ENCODE data around the gene PRDM16.

PRDM16 gene

GRCh38 chr1:3275471-3276340 lies 206.7 kb downstream of the PRDM16 start:
- FAIRE-seq (no peak), DNase-seq (ENCODE audit: insufficient read length, low spot score) (no peak)
- no peak for TF ChIP-seq CTCF (IDR thresholded peaks at IDR 0.05; ENCODE audit: insufficient read depth, missing control alignments)

DNA sequence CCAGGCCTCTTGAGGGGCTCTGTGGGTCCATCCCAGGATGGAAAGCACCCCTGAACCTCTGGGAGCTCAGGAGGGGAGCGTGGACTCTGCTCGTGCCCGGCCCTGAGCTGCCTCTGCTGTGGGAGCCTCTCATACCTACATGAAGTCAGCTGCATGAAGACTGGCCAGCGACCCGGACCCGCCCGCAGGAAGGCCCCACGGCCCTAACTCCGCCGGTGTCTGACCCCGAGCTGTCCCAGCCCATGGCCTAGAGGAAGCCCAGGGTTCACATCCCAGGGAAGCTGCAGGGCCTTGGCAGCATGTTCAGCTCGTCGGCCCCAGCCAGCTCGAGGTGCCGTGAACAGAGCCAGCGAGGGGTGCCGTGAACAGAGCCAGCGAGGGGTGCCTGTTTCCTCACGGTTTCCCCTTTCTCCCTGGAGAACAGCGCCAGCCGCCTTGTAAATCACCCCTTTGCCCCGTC lies 207.4 kb downstream of the PRDM16 start:
- TF ChIP-seq CTCF (IDR thresholded peaks at IDR 0.05; ENCODE audit: insufficient read depth, missing control alignments): no peak
- DNase-seq (ENCODE audit: insufficient read length, low spot score): no peak
- no peak for FAIRE-seq

GRCh38 chr1:3277011-3277471 lies 208.0 kb downstream of the PRDM16 start:
- DNase-seq (ENCODE audit: insufficient read length, low spot score) (no peak), FAIRE-seq (no peak)
- no peak for TF ChIP-seq CTCF (IDR thresholded peaks at IDR 0.05; ENCODE audit: insufficient read depth, missing control alignments)

DNA sequence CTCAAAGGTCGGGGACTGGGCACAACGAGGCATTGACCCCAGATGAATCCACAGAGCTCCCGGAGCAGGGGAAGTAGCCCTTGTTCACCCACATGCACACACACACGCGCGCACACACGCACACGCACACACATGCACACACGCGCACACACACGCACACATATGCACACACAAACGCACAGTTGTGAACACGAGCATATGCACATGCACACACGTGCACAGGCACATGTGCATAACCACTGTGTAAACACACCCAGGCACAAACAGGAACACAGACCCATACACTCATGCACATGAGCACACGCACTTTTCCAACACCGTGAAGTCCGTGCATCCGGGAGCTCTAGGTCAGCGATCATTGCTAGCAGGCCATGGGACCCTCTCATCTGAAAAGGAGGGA lies 208.6 kb downstream of the PRDM16 start:
- TF ChIP-seq CTCF (IDR thresholded peaks at IDR 0.05; ENCODE audit: insufficient read depth, missing control alignments): no peak
- DNase-seq (ENCODE audit: insufficient read length, low spot score) (no peak), FAIRE-seq (no peak)

DNA sequence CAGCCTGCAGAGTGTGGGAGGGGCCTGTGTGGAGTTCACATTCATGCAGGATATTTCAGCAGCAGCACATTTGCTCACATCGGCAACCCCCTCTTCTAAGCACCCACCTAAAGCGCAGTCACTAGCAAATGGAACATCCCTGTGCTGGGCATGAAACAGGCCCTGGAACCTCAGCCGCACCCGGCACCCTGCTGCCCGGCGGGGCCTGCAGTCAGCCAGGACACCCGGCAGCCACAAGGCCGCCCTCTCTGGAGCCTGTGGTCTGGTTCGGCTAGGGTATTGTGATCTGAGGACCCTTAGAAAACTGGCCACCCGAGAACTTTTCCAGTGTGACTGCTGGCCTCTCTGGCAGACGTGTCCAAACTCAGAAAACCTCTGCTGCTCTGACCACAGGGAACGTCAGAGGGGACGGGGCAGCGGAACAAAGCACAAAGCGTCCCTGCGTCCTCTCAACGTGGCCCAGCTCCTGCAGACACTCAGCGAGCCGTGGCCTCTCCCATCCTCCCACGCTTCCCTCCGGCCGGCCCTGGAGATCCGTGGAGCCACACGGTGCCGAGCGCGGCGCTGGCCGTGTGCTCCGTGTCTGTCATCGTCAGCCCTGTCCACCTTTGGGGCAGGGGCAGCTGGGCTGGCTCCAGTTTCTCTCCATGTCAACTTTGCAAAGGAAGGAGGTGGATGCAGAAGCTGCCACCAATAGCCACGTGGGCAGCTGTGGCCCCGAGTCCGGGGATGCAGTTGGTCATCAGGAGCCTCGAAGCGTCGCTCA lies 209.6 kb downstream of the PRDM16 start:
- no peak for TF ChIP-seq CTCF (IDR thresholded peaks at IDR 0.05; ENCODE audit: insufficient read depth, missing control alignments)
- FAIRE-seq (no peak), DNase-seq (ENCODE audit: insufficient read length, low spot score) (no peak)

DNA sequence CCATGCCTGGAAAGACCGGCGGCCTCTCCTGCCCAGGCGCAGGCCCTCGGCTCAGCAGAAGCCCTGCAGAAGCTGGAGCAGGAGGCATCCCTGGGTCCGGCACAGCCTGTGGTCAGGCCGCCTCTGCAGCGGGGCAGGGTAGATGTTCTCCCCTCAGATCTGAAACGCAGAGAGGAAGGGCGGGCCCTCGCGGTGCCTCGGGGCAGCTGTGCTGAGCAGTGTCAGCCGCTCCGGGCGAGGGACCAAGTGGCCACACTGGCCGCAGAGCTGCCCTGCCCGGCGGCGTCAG lies 210.1 kb downstream of the PRDM16 start:
- DNase-seq (ENCODE audit: insufficient read length, low spot score) (no peak), FAIRE-seq (no peak)
- no peak for TF ChIP-seq CTCF (IDR thresholded peaks at IDR 0.05; ENCODE audit: insufficient read depth, missing control alignments)

- TF ChIP-seq CTCF (IDR thresholded peaks at IDR 0.05; ENCODE audit: insufficient read depth, missing control alignments): no peak
- DNase-seq (ENCODE audit: insufficient read length, low spot score) (no peak), FAIRE-seq (no peak)
These were observed 212.7 kb downstream of the PRDM16 start for GRCh38 chr1:3281735-3282134.
